ENCODE data around the gene ATL2. TPM values are rescaled to one million over a fixed set of nuclear protein-coding genes. Genes with fewer than 3 reads are reported as not detected.

ATL2 gene
- total RNA-seq, 1 experiment from 2014 or later, result 66.7 TPM

GRCh38 chr2:38380397-38381130 lies 3.5 kb upstream of the ATL2 start:
- Histone ChIP-seq H3K79me1 (ENCODE audit: insufficient read depth, low read depth, low read length, poor library complexity, severe bottlenecking) (no peaks in the 10 kb centered on the region), H3K27me3 (ENCODE audit: insufficient read depth, low read length) (no peaks in the 10 kb centered on the region), H2BK120ac (ENCODE audit: low read depth, low read length, poor library complexity, severe bottlenecking) (no peak overlapping the region), H3K14ac (ENCODE audit: insufficient read depth, low read length) (no peak overlapping the region), H4K20me1 (ENCODE audit: control insufficient read depth, insufficient read depth, insufficient read length) (no peaks in the 10 kb centered on the region), H3K23ac (ENCODE audit: insufficient read length, low read depth, low read length) (no peak overlapping the region), H2BK12ac (ENCODE audit: insufficient read length, low read depth, low read length) (no peak overlapping the region), H3K27ac (ENCODE audit: insufficient read length, low read depth, low read length) (no peak overlapping the region), H4K5ac (ENCODE audit: insufficient read length, low read depth, low read length) (no peak overlapping the region), H3K79me2 (ENCODE audit: insufficient read depth, low read length) (peaks cover 8% of the 10 kb centered on the region; the same call in 1 of the 2 replicates), H3K4me1 (ENCODE audit: insufficient read depth, low read length) (no peaks in the 10 kb centered on the region), H2BK15ac (ENCODE audit: low read depth, low read length) (no peak overlapping the region), H3T11ph (ENCODE audit: low read length) (no peak overlapping the region), H2AK5ac (ENCODE audit: insufficient read length, low read length) (no peak overlapping the region), H2AFZ (ENCODE audit: low read length) (no peak overlapping the region), H3K23me2 (ENCODE audit: insufficient read length, low read depth, low read length, poor library complexity, severe bottlenecking) (peaks cover 11% of the 10 kb centered on the region), H3K9ac (ENCODE audit: extremely low read depth, insufficient read length, low read length) (no peak overlapping the region), H3K56ac (ENCODE audit: insufficient read length, low read depth, low read length) (no peak overlapping the region), H4K8ac (replicated peaks; ENCODE audit: insufficient read length, low read depth, low read length) (no peak overlapping the region), H3K4me2 (ENCODE audit: insufficient read depth, insufficient read length, low read length) (no peak overlapping the region), H2BK5ac (ENCODE audit: insufficient read length, low read length) (no peak overlapping the region), H3K4ac (ENCODE audit: low read depth, low read length) (no peak overlapping the region), H2BK20ac (ENCODE audit: low read depth, low read length, poor library complexity, severe bottlenecking) (no peak overlapping the region), H3K18ac (ENCODE audit: insufficient read length, low read depth, low read length) (no peak overlapping the region), H4K91ac (ENCODE audit: insufficient read length, low read depth, low read length) (no peak overlapping the region), H3K9me3 (ENCODE audit: control insufficient read depth, low read depth, low read length) (no peaks in the 10 kb centered on the region)
- no peaks in the 10 kb centered on the region; a peak in 2 of 7 replicates for H3K36me3 Mint-ChIP-seq (ENCODE audit: insufficient read depth in 1 of 3, low read depth in 3 of 3)
- no peak overlapping the region for H3K4me3 Mint-ChIP-seq
- H3K27ac Mint-ChIP-seq, result peak overlapping the region in 1 of 3 experiments; percentile 42; a peak in 1 of 7 replicates
- H3K4me1 Mint-ChIP-seq, result peaks cover 18 to 27% of the 10 kb centered on the region in 2 experiments
- no peak for TF ChIP-seq CTCF (conservative IDR thresholded peaks at IDR 0.05)
- no peaks in the 10 kb centered on the region for H3K27me3 Mint-ChIP-seq (ENCODE audit: low read depth)
- DNase-seq, result no peak
- no CpG with 5 or more reads among the region's 10 CpGs for WGBS (ENCODE audit: extremely low coverage, insufficient read length, low lambda C conversion rate)
- H3K9me3 Mint-ChIP-seq, result no peaks in the 10 kb centered on the region; a peak in 1 of 5 replicates

Data from H9 (cell line).